ENCODE measurements around the gene PALM. TPM values are rescaled to one million over a fixed set of nuclear protein-coding genes. Genes with fewer than 3 reads are reported as not detected.
A peak's percentile ranks its signal among the peaks of the same experiment; 100 is the strongest.

Gene PALM
- polyA plus RNA-seq, 2 of the 4 experiments (the other 2 are of a cell fraction) = 3.0 to 15.7 TPM

DNA sequence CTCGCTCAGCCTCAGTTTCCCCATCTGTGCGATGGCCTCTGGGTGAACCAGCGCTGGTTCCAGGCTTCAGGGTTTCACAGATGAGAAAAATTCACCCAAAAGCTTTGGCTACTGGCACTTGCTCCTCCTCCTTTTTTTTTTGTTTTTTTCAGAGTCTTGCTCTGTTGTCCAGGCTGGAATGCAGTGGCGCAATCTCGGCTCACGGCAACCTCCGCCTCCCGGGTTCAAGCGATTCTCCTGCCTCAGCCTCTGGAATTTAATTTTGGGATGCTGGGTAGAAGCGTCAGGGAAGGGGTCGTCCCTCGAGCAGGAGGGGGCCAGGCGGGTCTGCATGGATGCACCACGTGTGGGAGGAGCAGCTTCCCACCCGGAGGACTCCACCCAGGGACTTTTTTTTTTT lies 20.5 kb upstream of the PALM start:
- POLR2A ChIA-PET = interaction anchor here (0.6 kb wide), 2 partner anchors 40 to 64 kb away, joined by 3 read pairs; no protein-coding TSS in a partner anchor
- Histone ChIP-seq H3K27ac (peak overlapping the region; percentile 27 to 72; a peak in 3 of 6 replicates), H3K4me1 (peaks cover 10% of the 10 kb centered on the region; the same call in 2 of the 3 replicates), H3K4me2 (peak overlapping the region; percentile 59), H3K4me3 (no peak overlapping the region), H3K9me3 (no peaks in the 10 kb centered on the region)
- FAIRE-seq = no peak
- WGBS (ENCODE audit: missing lambda C conversion rate) = 9% methylated on average over 12 of the region's 15 CpGs
- ATAC-seq = peak in 1 of 2 experiments; percentile 13; a peak in 1 of 6 replicates
- CTCF ChIA-PET = interaction anchor here (0.7 to 3.0 kb wide), 3 partner anchors 46 to 104 kb away, joined by 3 to 17 read pairs (median 4); no protein-coding TSS in a partner anchor
- DNase-seq (ENCODE audit: low read depth in 1 of 2, low spot score in 1 of 2) = no peak
- TF ChIP-seq, protein P1, sequence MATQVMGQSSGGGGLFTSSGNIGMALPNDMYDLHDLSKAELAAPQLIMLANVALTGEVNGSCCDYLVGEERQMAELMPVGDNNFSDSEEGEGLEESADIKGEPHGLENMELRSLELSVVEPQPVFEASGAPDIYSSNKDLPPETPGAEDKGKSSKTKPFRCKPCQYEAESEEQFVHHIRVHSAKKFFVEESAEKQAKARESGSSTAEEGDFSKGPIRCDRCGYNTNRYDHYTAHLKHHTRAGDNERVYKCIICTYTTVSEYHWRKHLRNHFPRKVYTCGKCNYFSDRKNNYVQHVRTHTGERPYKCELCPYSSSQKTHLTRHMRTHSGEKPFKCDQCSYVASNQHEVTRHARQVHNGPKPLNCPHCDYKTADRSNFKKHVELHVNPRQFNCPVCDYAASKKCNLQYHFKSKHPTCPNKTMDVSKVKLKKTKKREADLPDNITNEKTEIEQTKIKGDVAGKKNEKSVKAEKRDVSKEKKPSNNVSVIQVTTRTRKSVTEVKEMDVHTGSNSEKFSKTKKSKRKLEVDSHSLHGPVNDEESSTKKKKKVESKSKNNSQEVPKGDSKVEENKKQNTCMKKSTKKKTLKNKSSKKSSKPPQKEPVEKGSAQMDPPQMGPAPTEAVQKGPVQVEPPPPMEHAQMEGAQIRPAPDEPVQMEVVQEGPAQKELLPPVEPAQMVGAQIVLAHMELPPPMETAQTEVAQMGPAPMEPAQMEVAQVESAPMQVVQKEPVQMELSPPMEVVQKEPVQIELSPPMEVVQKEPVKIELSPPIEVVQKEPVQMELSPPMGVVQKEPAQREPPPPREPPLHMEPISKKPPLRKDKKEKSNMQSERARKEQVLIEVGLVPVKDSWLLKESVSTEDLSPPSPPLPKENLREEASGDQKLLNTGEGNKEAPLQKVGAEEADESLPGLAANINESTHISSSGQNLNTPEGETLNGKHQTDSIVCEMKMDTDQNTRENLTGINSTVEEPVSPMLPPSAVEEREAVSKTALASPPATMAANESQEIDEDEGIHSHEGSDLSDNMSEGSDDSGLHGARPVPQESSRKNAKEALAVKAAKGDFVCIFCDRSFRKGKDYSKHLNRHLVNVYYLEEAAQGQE (IDR thresholded peaks at IDR 0.05) = no peak
- TF ChIP-seq CHD2 (IDR thresholded peaks at IDR 0.05; ENCODE audit: low read length, partially characterized antibody) (no peak), CBX8 (IDR thresholded peaks at IDR 0.05) (no peak), BHLHE40 (IDR thresholded peaks at IDR 0.05; ENCODE audit: low read depth, low read length) (no peak), HEYL (CRISPR knock-in tag; IDR thresholded peaks at IDR 0.05) (no peak), EHF (CRISPR knock-in tag; IDR thresholded peaks at IDR 0.05) (no peak), USF2 (IDR thresholded peaks at IDR 0.05) (no peak), SREBF2 (IDR thresholded peaks at IDR 0.05) (no peak), KDM5A (IDR thresholded peaks at IDR 0.05) (no peak), SMC3 (IDR thresholded peaks at IDR 0.05) (no peak), EHMT2 (IDR thresholded peaks at IDR 0.05; ENCODE audit: low read depth) (no peak), ZNF302 (CRISPR knock-in tag; IDR thresholded peaks at IDR 0.05) (no peak), CEBPB (IDR thresholded peaks at IDR 0.05) (peak; percentile 51 to 81; a peak in 3 of 4 replicates), FOSB (CRISPR knock-in tag; IDR thresholded peaks at IDR 0.05) (no peak)
- TF ChIP-seq, protein P2, sequence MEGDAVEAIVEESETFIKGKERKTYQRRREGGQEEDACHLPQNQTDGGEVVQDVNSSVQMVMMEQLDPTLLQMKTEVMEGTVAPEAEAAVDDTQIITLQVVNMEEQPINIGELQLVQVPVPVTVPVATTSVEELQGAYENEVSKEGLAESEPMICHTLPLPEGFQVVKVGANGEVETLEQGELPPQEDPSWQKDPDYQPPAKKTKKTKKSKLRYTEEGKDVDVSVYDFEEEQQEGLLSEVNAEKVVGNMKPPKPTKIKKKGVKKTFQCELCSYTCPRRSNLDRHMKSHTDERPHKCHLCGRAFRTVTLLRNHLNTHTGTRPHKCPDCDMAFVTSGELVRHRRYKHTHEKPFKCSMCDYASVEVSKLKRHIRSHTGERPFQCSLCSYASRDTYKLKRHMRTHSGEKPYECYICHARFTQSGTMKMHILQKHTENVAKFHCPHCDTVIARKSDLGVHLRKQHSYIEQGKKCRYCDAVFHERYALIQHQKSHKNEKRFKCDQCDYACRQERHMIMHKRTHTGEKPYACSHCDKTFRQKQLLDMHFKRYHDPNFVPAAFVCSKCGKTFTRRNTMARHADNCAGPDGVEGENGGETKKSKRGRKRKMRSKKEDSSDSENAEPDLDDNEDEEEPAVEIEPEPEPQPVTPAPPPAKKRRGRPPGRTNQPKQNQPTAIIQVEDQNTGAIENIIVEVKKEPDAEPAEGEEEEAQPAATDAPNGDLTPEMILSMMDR (IDR thresholded peaks at IDR 0.05) = no peak
- TF ChIP-seq, protein P3, sequence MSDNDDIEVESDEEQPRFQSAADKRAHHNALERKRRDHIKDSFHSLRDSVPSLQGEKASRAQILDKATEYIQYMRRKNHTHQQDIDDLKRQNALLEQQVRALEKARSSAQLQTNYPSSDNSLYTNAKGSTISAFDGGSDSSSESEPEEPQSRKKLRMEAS (IDR thresholded peaks at IDR 0.05) = 0 out of 2 replicates have a peak, but pooled peaks have one; percentile 19
- TF ChIP-seq, protein P4, sequence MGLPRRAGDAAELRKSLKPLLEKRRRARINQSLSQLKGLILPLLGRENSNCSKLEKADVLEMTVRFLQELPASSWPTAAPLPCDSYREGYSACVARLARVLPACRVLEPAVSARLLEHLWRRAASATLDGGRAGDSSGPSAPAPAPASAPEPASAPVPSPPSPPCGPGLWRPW (IDR thresholded peaks at IDR 0.05) = no peak
- TF ChIP-seq, protein P5, sequence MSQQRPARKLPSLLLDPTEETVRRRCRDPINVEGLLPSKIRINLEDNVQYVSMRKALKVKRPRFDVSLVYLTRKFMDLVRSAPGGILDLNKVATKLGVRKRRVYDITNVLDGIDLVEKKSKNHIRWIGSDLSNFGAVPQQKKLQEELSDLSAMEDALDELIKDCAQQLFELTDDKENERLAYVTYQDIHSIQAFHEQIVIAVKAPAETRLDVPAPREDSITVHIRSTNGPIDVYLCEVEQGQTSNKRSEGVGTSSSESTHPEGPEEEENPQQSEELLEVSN (IDR thresholded peaks at IDR 0.05; ENCODE audit: borderline replicate concordance, low read depth) = no peak

DNA sequence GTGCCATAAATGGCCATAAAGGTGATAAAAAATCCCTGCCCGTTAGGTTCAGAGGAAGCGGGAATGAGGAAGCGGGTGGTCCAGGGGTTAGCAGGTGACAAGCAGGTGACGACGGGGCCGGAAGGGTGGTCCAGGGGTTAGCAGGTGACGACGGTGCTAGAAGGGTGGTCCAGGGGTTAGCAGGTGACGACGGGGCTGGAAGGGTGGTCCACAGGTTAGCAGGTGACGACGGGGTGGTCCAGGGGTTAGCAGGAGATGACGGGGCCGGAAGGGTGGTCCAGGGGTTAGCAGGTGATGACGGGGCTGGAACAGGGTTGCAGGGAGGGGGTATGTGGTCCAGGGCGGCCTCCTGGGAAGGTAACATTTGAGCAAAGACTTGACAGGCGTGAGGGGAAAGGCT lies 19.7 kb upstream of the PALM start:
- no peak for FAIRE-seq
- Histone ChIP-seq H3K4me2 (no peak overlapping the region), H3K4me3 (no peak overlapping the region), H3K4me1 (peaks cover 10% of the 10 kb centered on the region; the same call in 2 of the 3 replicates), H3K9me3 (no peaks in the 10 kb centered on the region), H3K27ac (peak overlapping the region in 1 of 2 experiments; percentile 72; a peak in 1 of 6 replicates)
- POLR2A ChIA-PET = no interaction called here
- TF ChIP-seq RARB (CRISPR knock-in tag; IDR thresholded peaks at IDR 0.05) (no peak), HEYL (CRISPR knock-in tag; IDR thresholded peaks at IDR 0.05) (no peak), EP300 (IDR thresholded peaks at IDR 0.05) (no peak), POLR2A (IDR thresholded peaks at IDR 0.05; ENCODE audit: low read length) (no peak), JUNB (IDR thresholded peaks at IDR 0.05) (no peak), ZFP36 (IDR thresholded peaks at IDR 0.05; ENCODE audit: borderline replicate concordance, partially characterized antibody) (no peak), ESRRA (IDR thresholded peaks at IDR 0.05; ENCODE audit: borderline replicate concordance, low read length) (no peak)
- 79% methylated on average over 12 of the region's 17 CpGs for WGBS (ENCODE audit: missing lambda C conversion rate)
- no peak for DNase-seq (ENCODE audit: low read depth in 1 of 2, low spot score in 1 of 2)
- CTCF ChIA-PET = no interaction called here
- ATAC-seq = no peak

Data from A549 (cell line).